H9 (cell line): ENCODE data around the gene RARG. TPM values are rescaled to one million over a fixed set of nuclear protein-coding genes. Genes with fewer than 3 reads are reported as not detected.

ENCODE experiments used
- DNase-seq: peaks from one replicate; pipeline ENCODE4 v3.0.0-alpha.2; 2017
- H2AFZ ChIP-seq: one replicate; pipeline ENCODE4 v1.6.1; 2013; ENCODE audit warnings: mild to moderate bottlenecking, low read length, control low read depth, moderate library complexity
- H2AK5ac ChIP-seq: 2 replicates; pipeline ENCODE4 v1.6.1; 2013; ENCODE audit warnings: low read length, control low read depth, mixed read lengths; ENCODE audit not compliant: insufficient read length
- H2BK120ac ChIP-seq: one replicate; pipeline ENCODE4 v1.6.1; 2013; ENCODE audit warnings: low read depth, mild to moderate bottlenecking, low read length, control low read depth, inconsistent platforms; ENCODE audit not compliant: poor library complexity, severe bottlenecking
- H2BK12ac ChIP-seq: 2 replicates; pipeline ENCODE4 v1.6.1; 2013; ENCODE audit warnings: low read length, control low read depth, mixed read lengths, low read depth; ENCODE audit not compliant: insufficient read length
- H2BK15ac ChIP-seq: 2 replicates; pipeline ENCODE4 v1.6.1; 2013; ENCODE audit warnings: low read depth, low read length, control low read depth
- H2BK20ac ChIP-seq: one replicate; pipeline ENCODE4 v1.6.1; 2013; ENCODE audit warnings: low read depth, mild to moderate bottlenecking, low read length, control low read depth, inconsistent platforms; ENCODE audit not compliant: poor library complexity, severe bottlenecking
- H2BK5ac ChIP-seq: 2 replicates; pipeline ENCODE4 v1.6.1; 2013; ENCODE audit warnings: low read length, control low read depth, mixed read lengths; ENCODE audit not compliant: insufficient read length
- H3K14ac ChIP-seq: 2 replicates; pipeline ENCODE4 v1.6.1; 2013; ENCODE audit warnings: low read length, control low read depth; ENCODE audit not compliant: insufficient read depth
- H3K18ac ChIP-seq: 2 replicates; pipeline ENCODE4 v1.6.1; 2013; ENCODE audit warnings: low read depth, mild to moderate bottlenecking, mixed read lengths, low read length, control low read depth; ENCODE audit not compliant: insufficient read length
- H3K23ac ChIP-seq: 2 replicates; pipeline ENCODE4 v1.6.1; 2013; ENCODE audit warnings: low read length, control low read depth, mixed read lengths, low read depth; ENCODE audit not compliant: insufficient read length
- H3K23me2 ChIP-seq: 2 replicates; pipeline ENCODE4 v1.6.1; 2013; ENCODE audit warnings: low read depth, mild to moderate bottlenecking, mixed read lengths, low read length, control low read depth; ENCODE audit not compliant: insufficient read length, poor library complexity, severe bottlenecking
- H3K27ac ChIP-seq: 2 replicates; pipeline ENCODE4 v1.5.1; 2013; ENCODE audit warnings: low read length, control low read depth, mixed read lengths, low read depth; ENCODE audit not compliant: insufficient read length
- H3K27me3 ChIP-seq: 2 replicates; pipeline ENCODE4 v1.6.1; 2013; ENCODE audit warnings: low read length, control low read depth, inconsistent platforms; ENCODE audit not compliant: insufficient read depth
- H3K4ac ChIP-seq: 2 replicates; pipeline ENCODE4 v1.6.1; 2013; ENCODE audit warnings: low read depth, mild to moderate bottlenecking, control low read depth, inconsistent platforms, low read length, moderate library complexity
- H3K4me1 ChIP-seq: 2 replicates; pipeline ENCODE4 v1.6.1; 2013; ENCODE audit warnings: low read length, control low read depth, inconsistent platforms; ENCODE audit not compliant: insufficient read depth
- H3K4me2 ChIP-seq: 2 replicates; pipeline ENCODE4 v1.6.1; 2013; ENCODE audit warnings: low read length, control low read depth, mixed read lengths; ENCODE audit not compliant: insufficient read length, insufficient read depth
- H3K56ac ChIP-seq: 2 replicates; pipeline ENCODE4 v1.6.1; 2013; ENCODE audit warnings: low read depth, mild to moderate bottlenecking, mixed read lengths, low read length, control low read depth; ENCODE audit not compliant: insufficient read length
- H3K79me1 ChIP-seq: 2 replicates; pipeline ENCODE4 v1.6.1; 2013; ENCODE audit warnings: low read depth, mild to moderate bottlenecking, moderate library complexity, low read length, control low read depth, inconsistent platforms; ENCODE audit not compliant: insufficient read depth, poor library complexity, severe bottlenecking
- H3K79me2 ChIP-seq: 2 replicates; pipeline ENCODE4 v1.6.1; 2013; ENCODE audit warnings: low read length, control low read depth, inconsistent platforms; ENCODE audit not compliant: insufficient read depth
- H3K9ac ChIP-seq: 2 replicates; pipeline ENCODE4 v1.6.1; 2013; ENCODE audit warnings: low read length, control low read depth, mixed read lengths; ENCODE audit not compliant: insufficient read length; ENCODE audit errors: extremely low read depth
- H3K9me3 ChIP-seq: one replicate; pipeline ENCODE4 v1.6.1; 2013; ENCODE audit warnings: low read depth, low read length, inconsistent platforms; ENCODE audit not compliant: control insufficient read depth
- H3T11ph ChIP-seq: one replicate; pipeline ENCODE4 v1.6.1; 2013; ENCODE audit warnings: mild to moderate bottlenecking, low read length, control low read depth, inconsistent platforms
- H4K20me1 ChIP-seq: one replicate; pipeline ENCODE4 v1.6.1; 2013; ENCODE audit not compliant: control insufficient read depth, insufficient read length, insufficient read depth
- H4K5ac ChIP-seq: 2 replicates; pipeline ENCODE4 v1.6.1; 2013; ENCODE audit warnings: low read depth, mild to moderate bottlenecking, mixed read lengths, low read length, control low read depth; ENCODE audit not compliant: insufficient read length
- H4K8ac ChIP-seq: replicated peaks from 2 replicates; pipeline ENCODE4 v1.6.1; 2013; ENCODE audit warnings: low read length, control low read depth, mixed read lengths, low read depth; ENCODE audit not compliant: insufficient read length
- H4K91ac ChIP-seq: 2 replicates; pipeline ENCODE4 v1.6.1; 2013; ENCODE audit warnings: low read depth, mild to moderate bottlenecking, moderate library complexity, mixed read lengths, low read length, control low read depth; ENCODE audit not compliant: insufficient read length
- H3K27ac Mint-ChIP-seq, 3 experiments: 2 replicates in 2 of 3; 3 replicates in 1 of 3; pipeline ENCODE4 v1.8.0; 2020 to 2021; ENCODE audit warnings: mixed read lengths in 3 of 3, mild to moderate bottlenecking in 1 of 3, moderate library complexity in 1 of 3
- H3K27me3 Mint-ChIP-seq: 2 replicates; pipeline ENCODE4 v1.8.0; 2021; ENCODE audit warnings: low read depth, mild to moderate bottlenecking, moderate library complexity, mixed read lengths
- H3K36me3 Mint-ChIP-seq, 3 experiments: 2 replicates in 2 of 3; 3 replicates in 1 of 3; pipeline ENCODE4 v1.8.0; 2020 to 2021; ENCODE audit warnings: low read depth in 3 of 3, mixed read lengths in 3 of 3; ENCODE audit not compliant: insufficient read depth in 1 of 3
- H3K4me1 Mint-ChIP-seq, 2 experiments: 2 replicates each; pipeline ENCODE4 v1.8.0; 2020; ENCODE audit warnings: mixed read lengths in 2 of 2
- H3K4me3 Mint-ChIP-seq, 2 experiments: 2 replicates in 1 of 2; 3 replicates in 1 of 2; pipeline ENCODE4 v1.8.0; 2020 to 2021; ENCODE audit warnings: mild to moderate bottlenecking in 2 of 2, mixed read lengths in 2 of 2, moderate library complexity in 1 of 2
- H3K9me3 Mint-ChIP-seq, 2 experiments: 2 replicates in 1 of 2; 3 replicates in 1 of 2; pipeline ENCODE4 v1.8.0; 2020; ENCODE audit warnings: mild to moderate bottlenecking in 2 of 2, mixed read lengths in 2 of 2, moderate library complexity in 1 of 2
- WGBS: extraction: QIAGEN DNeasy Blood & Tissue Kit; methylation state at CpG from one replicate; pipeline ENCODE4 v1.1.7; 2013; ENCODE audit warnings: missing lambda C conversion rate, low lambda C conversion rate, mixed read lengths; ENCODE audit not compliant: insufficient read length; ENCODE audit errors: extremely low coverage; 5-methylcytosine and 5-hydroxymethylcytosine counted together
- total RNA-seq: library from RNA; stranded (reverse); gene quantifications from 2 replicates; pipeline ENCODE4 v1.2.1, GENCODE V29; 2021
- TF ChIP-seq, protein P1 (sequence below): fragments of 200-600 bp; sonication (generic); conservative IDR thresholded peaks from 3 replicates; pipeline ENCODE4 v1.8.0; 2021; ENCODE audit warnings: antibody characterized with exemption, mild to moderate bottlenecking

Gene RARG
- total RNA-seq, 1 experiment from 2014 or later: 43.7 TPM

DNA sequence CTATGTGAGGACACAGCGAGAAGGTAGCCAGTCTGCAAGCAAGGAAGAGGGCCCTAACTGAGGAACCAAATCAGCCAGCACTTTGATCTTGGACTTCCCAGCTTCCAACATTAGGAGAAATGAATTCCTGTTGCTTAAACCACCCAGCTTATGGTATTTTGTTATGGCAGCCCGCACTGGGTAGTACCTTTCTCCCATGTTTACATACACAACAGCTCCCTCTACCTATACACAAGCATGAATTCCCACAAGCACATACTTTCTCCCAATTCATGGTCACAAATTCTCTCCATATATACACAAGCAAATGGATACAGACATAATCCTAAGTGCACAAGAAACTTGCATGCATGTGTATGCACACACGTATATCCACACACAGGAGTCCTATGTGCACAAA lies 32.3 kb downstream of the RARG start:
- DNase-seq: no peak
- no peak overlapping the region for H3K9ac ChIP-seq
- H3K9me3 ChIP-seq: no peaks in the 10 kb centered on the region
- H3K23me2 ChIP-seq: no peaks in the 10 kb centered on the region
- H3K79me1 ChIP-seq: no peaks in the 10 kb centered on the region
- no peak overlapping the region for H4K5ac ChIP-seq
- H4K20me1 ChIP-seq: no peaks in the 10 kb centered on the region
- no peak overlapping the region for H3K4ac ChIP-seq
- H3K27ac Mint-ChIP-seq: no peak overlapping the region
- no peak overlapping the region for H3K18ac ChIP-seq
- no peak overlapping the region for H2BK20ac ChIP-seq
- no CpG with 5 or more reads among the region's 3 CpGs for WGBS
- no peak overlapping the region for H3T11ph ChIP-seq
- H2BK120ac ChIP-seq: no peak overlapping the region
- H3K36me3 Mint-ChIP-seq: no peaks in the 10 kb centered on the region
- peaks cover 81% of the 10 kb centered on the region for H3K27me3 Mint-ChIP-seq
- H2AK5ac ChIP-seq: no peak overlapping the region
- no peak overlapping the region for H2BK15ac ChIP-seq
- H3K79me2 ChIP-seq: no peaks in the 10 kb centered on the region
- no peak overlapping the region for H2BK12ac ChIP-seq
- H3K9me3 Mint-ChIP-seq: 0 out of 5 replicates have a peak, but pooled peaks cover 0 to 2% of the 10 kb centered on the region in 2 experiments
- H2AFZ ChIP-seq: no peak overlapping the region
- no peak overlapping the region for H3K14ac ChIP-seq
- no peak overlapping the region for H3K56ac ChIP-seq
- no peak overlapping the region for H4K91ac ChIP-seq
- H3K27me3 ChIP-seq: peaks cover 12% of the 10 kb centered on the region; the same call in 1 of the 2 replicates
- H3K4me1 Mint-ChIP-seq: 0 out of 4 replicates have a peak, but pooled peaks cover 0 to 3% of the 10 kb centered on the region in 2 experiments
- no peak overlapping the region for H3K23ac ChIP-seq
- H3K4me3 Mint-ChIP-seq: no peak overlapping the region
- H3K4me2 ChIP-seq: no peak overlapping the region
- no peak overlapping the region for H2BK5ac ChIP-seq
- no peaks in the 10 kb centered on the region for H3K4me1 ChIP-seq
- no peak overlapping the region for H3K27ac ChIP-seq
- TF ChIP-seq, protein P1, sequence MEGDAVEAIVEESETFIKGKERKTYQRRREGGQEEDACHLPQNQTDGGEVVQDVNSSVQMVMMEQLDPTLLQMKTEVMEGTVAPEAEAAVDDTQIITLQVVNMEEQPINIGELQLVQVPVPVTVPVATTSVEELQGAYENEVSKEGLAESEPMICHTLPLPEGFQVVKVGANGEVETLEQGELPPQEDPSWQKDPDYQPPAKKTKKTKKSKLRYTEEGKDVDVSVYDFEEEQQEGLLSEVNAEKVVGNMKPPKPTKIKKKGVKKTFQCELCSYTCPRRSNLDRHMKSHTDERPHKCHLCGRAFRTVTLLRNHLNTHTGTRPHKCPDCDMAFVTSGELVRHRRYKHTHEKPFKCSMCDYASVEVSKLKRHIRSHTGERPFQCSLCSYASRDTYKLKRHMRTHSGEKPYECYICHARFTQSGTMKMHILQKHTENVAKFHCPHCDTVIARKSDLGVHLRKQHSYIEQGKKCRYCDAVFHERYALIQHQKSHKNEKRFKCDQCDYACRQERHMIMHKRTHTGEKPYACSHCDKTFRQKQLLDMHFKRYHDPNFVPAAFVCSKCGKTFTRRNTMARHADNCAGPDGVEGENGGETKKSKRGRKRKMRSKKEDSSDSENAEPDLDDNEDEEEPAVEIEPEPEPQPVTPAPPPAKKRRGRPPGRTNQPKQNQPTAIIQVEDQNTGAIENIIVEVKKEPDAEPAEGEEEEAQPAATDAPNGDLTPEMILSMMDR: no peak
- no peak overlapping the region for H4K8ac ChIP-seq
